Epithelial cell of proximal tubule (primary cell): Measurements from ENCODE around the gene TERB2. TPM values are rescaled to one million over a fixed set of nuclear protein-coding genes. Genes with fewer than 3 reads are reported as not detected.
"Not testable (repeated sequence)": the region's sequence is repeated elsewhere in the genome, so short reads cannot be mapped to it uniquely, and the experiment has no call there.

ENCODE experiments used
- DNase-seq: peaks from one replicate; pipeline ENCODE4 v3.0.0-alpha.2; 2011; ENCODE audit warnings: low read depth
- H3K4me3 ChIP-seq: 2 replicates; pipeline ENCODE4 v1.5.1; 2011; ENCODE audit warnings: low read depth, mild to moderate bottlenecking, low read length
- total RNA-seq: library from RNA; depleted of rRNA; stranded (reverse); fragments of >200 nt; gene quantifications from 2 replicates; pipeline ENCODE4 v1.2.3, GENCODE V29; 2015
- TF ChIP-seq, protein P1 (sequence below): conservative IDR thresholded peaks from 2 replicates; pipeline ENCODE4 v1.5.1; 2012; ENCODE audit warnings: low read depth, mild to moderate bottlenecking, low read length

Gene TERB2
- total RNA-seq, 1 donor from 2014 or later: not detected

DNA sequence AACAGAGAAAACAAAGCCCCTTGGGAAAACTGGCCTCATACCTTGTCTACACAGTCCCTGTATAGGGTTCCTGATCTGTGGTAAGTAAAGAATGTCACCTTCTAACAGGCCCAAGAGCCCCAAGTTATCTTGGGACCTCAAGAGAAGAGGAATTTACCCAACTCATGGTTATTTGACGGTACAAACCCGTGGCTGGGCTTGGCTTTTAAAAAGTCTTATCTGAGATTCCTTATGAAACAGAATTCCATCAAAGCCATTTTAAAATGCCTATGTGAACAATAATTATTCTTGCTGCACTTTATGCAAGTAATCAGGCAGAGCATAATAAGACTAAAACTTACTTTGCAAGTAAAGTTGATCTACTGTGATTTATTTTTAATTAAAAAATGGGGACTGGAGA, 52.6 kb downstream of the TERB2 start:
- H3K4me3 ChIP-seq: no peak overlapping the region
- DNase-seq: no peak
- TF ChIP-seq, protein P1, sequence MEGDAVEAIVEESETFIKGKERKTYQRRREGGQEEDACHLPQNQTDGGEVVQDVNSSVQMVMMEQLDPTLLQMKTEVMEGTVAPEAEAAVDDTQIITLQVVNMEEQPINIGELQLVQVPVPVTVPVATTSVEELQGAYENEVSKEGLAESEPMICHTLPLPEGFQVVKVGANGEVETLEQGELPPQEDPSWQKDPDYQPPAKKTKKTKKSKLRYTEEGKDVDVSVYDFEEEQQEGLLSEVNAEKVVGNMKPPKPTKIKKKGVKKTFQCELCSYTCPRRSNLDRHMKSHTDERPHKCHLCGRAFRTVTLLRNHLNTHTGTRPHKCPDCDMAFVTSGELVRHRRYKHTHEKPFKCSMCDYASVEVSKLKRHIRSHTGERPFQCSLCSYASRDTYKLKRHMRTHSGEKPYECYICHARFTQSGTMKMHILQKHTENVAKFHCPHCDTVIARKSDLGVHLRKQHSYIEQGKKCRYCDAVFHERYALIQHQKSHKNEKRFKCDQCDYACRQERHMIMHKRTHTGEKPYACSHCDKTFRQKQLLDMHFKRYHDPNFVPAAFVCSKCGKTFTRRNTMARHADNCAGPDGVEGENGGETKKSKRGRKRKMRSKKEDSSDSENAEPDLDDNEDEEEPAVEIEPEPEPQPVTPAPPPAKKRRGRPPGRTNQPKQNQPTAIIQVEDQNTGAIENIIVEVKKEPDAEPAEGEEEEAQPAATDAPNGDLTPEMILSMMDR: no peak

DNA sequence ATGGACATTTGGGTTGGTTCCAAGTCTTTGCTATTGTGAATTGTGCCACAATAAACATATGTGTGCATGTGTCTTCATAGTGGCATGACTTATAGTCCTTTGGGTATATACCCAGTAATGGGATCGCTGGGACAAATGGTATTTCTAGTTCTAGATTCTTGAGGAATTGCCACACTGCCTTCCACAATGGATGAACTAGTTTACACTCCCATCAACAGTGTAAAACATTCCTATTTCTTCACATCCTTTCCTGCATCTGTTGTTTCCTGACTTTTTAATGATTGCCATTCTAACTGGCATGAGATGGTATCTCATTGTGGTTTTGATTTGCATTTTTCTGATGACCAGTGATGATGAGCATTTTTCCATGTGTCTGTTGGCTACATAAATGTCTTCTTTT, 58.6 kb downstream of the TERB2 start:
- DNase-seq: not testable (repeated sequence)

DNA sequence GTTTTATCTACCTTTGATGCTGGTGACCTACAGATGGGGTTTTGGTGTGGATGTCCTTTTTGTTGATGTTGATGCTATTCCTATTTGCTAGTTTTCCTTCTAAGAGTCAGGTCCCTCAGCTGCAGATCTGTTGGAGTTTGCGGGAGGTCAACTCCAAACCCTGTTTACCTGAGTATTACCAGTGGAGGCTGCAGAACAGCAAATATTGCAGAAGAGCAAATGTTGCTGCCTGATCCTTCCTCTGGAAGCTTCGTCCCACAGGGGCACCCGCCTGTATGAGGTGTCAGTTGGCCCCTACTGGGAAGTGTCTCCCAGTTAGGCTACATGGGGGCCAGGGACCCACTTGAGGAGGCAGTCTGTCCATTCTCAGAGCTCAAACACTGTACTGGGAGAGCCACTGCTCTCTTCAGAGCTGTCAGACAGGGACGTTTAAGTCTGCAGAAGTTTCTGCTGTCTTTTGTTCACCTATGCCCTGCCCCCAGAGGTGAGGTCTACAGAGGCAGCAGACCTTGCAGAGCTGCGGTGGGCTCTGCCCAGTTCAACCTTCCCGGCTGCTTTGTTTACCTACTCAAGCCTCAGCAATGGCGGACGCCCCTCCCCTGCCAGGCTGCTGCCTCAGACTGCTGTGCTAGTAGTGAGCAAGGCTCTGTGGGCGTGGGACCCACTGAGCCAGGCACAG, 63.9 kb downstream of the TERB2 start:
- not testable (repeated sequence) for DNase-seq, H3K4me3 ChIP-seq

More for the DNA sequence above, 58.6 kb downstream of the TERB2 start:
- not testable (repeated sequence) for H3K4me3 ChIP-seq

DNA sequence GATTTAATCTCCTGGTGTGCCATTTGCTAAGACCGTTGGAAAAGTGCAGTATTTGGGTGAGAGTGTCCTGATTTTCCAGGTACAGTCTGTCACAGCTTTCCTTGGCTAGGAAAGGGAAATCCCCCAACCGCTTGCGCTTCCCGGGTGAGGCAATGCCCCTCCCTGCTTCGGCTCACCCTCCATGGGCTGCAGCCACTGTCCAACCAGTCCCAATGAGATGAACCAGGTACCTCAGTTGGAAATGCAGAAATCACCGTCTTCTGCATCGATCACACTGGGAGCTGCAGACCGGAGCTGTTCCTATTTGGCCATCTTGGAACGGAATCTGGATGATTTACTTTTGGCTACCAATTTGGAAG, 64.4 kb downstream of the TERB2 start:
- DNase-seq, H3K4me3 ChIP-seq: not testable (repeated sequence)

DNA sequence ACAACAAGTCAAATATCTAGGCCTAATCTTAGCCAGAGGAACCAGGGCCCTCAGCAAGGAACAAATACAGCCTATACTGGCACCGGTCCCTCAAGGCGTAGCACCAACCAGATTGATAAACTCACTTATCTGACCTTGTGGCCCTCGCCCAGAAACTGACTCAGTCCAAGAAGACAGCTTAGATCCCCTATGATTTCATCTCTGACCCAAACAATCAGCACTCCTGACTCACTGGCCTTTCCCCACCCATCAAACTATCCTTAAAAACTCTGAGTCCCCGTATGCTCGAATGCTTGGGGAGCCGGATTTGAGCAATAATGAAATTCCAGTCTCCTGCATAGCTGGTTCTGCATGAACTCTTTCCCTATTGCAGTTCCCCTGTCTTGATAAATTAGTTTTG, 64.9 kb downstream of the TERB2 start:
- DNase-seq: no peak
- H3K4me3 ChIP-seq: no peak overlapping the region
- TF ChIP-seq, protein P1: no peak

DNA sequence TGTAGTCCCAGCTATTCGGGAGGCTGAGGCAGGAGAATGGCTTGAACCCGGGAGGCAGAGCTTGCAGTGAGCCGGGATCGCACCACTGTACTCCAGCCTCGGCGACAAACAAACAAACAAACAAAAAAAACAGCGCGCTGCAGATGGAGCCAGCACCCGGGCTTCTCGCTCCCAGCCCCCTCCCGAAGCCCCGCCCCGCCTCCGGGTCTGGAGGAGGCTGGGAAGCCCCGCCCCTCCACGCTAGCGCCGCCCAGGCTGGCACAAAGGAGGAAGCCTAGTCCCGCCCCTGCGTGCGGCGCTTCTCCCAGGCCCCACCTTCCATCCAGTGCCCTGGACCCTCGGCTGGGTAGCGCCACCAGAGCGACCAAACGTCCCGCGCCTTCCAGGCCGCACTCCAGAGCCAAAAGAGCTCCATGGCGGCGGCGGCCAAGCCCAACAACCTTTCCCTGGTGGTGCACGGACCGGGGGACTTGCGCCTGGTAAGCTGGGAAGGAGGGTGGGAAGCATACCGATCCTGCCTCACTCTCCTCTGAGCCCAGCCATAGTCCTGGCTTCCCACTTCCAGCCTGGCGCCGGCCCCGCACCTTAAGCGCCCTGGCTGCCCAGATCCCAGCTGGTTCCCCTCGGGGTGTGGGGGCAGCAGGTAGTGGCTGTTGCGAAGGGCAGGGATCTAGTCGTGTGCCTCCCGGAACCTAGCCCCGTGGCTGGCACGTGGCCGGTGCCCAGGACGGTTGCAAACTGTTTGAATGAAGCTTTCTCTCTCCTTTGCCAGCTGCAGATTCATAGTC, 66.6 kb downstream of the TERB2 start, which contains the start of gene SORD:
SORD (plus strand) TSS at position 325 of the 788 bp plus-strand sequence; CDS start at position 414, 89 bp downstream.
- no peak for DNase-seq
- TF ChIP-seq, protein P1: no peak
- peak within 1 kb of the TSS; percentile 73 for H3K4me3 ChIP-seq

DNA sequence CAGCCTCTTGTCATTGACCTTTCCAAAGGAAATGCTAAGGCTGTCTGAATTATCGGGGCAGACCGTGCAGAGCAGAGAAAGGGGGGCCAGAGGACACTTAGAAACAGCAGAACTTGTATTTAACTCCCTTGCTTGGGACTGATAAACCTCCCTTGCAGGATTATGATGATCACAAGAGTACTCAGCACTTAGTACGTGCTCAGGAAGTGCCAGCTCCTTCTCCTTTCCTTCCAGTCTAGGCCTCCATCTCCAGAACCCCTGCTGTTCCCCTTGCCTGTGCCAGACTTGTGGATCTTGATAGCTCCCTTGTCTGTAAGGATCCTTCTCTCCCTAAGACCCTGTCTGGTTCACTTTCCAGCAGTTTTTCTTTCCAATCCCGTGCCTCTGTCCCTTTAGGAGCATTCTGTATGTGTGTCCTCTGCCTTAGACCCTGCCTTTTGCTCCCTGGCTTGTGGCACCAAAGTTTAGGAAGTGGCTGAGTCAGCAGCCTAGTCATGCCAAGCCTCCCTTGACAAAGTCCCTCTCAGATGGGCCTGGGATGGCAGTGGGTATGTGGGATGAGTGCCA, 67.3 kb downstream of the TERB2 start:
- TF ChIP-seq, protein P1: no peak
- no peak for DNase-seq
- peak overlapping the region; percentile 73 for H3K4me3 ChIP-seq

DNA sequence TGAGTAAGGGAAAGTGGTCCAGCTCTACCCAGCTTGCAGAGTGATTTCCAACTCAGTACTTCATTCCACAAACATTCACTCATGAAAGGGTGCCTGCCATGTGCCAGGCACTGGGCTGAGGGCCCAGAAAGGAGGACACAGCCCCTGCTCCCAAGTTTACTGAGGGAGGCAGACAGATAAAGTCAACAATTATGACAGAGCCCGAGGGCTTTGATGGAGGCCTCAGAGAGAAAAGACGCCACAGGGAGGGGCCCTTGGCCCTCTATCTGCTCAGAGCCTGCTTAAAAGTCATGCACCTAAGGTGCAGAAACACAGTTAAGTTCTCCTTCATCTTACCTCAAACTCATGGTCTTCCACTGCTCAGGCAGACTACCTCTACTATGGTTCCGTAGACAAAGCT, 68.2 kb downstream of the TERB2 start:
- H3K4me3 ChIP-seq, DNase-seq: not testable (repeated sequence)

DNA sequence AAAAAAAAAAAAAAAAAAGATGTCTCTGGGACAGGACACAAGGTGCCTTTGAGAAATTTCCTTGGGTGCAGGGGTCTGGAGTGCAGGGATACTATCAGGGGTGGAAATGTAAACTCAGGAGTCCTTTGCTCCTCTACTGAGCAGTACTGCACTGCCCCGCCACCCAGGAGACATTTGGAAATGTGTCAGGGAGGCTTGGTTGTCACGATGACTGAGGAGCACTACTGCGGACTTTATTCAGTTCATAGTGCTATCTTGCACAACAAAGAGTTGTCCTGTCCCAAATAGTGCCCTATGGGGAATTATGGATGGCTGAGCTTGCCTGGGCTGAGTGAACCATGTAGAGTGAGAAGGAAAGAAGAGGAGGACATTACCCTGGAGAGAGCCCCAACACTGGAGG, 69.1 kb downstream of the TERB2 start:
- not testable (repeated sequence) for DNase-seq, H3K4me3 ChIP-seq
